Neural cell (in vitro differentiated cells): ENCODE results near the gene LPCAT1. TPM values are rescaled to one million over a fixed set of nuclear protein-coding genes. Genes with fewer than 3 reads are reported as not detected.

ENCODE experiments used
- H2AFZ ChIP-seq: fragments of 200-600, 300-800 bp; sonication (generic), shearing (Covaris generic); 2 replicates; pipeline ENCODE4 v1.6.0; 2014; ENCODE audit warnings: low read depth, mild to moderate bottlenecking, antibody characterized with exemption, low read length, moderate library complexity
- H3F3A ChIP-seq: fragments of 200-600 bp; shearing (Covaris generic); 2 replicates; pipeline ENCODE4 v1.6.1; 2016; ENCODE audit warnings: mild to moderate bottlenecking, moderate library complexity, mixed read lengths, antibody characterized with exemption, low read length; ENCODE audit not compliant: insufficient read depth, poor library complexity, severe bottlenecking
- H3K27ac ChIP-seq: fragments of 200-600, 300-800 bp; sonication (generic), shearing (Covaris generic); 2 replicates; pipeline ENCODE4 v1.5.1; 2014; ENCODE audit warnings: mild to moderate bottlenecking, low read length, moderate library complexity
- H3K27me3 ChIP-seq: fragments of 300-800, 200-600 bp; sonication (generic), shearing (Covaris generic); 2 replicates; pipeline ENCODE4 v1.6.0; 2014; ENCODE audit warnings: mild to moderate bottlenecking, low read depth, low read length, moderate library complexity; ENCODE audit not compliant: insufficient read depth
- H3K36me3 ChIP-seq: fragments of 300-800, 200-600 bp; sonication (generic), shearing (Covaris generic); 2 replicates; pipeline ENCODE4 v1.5.1; 2014; ENCODE audit warnings: mild to moderate bottlenecking, antibody characterized with exemption, low read length, moderate library complexity; ENCODE audit not compliant: insufficient read depth
- H3K4me2 ChIP-seq: fragments of 300-800, 200-600 bp; sonication (generic), shearing (Covaris generic); 2 replicates; pipeline ENCODE4 v1.6.0; 2014; ENCODE audit warnings: mild to moderate bottlenecking, low read length
- H3K4me3 ChIP-seq: fragments of 300-800, 200-600 bp; sonication (generic), shearing (Covaris generic); 2 replicates; pipeline ENCODE4 v1.5.1; 2014; ENCODE audit warnings: mild to moderate bottlenecking, low read length, moderate library complexity
- H3K79me2 ChIP-seq: fragments of 200-600 bp; shearing (Covaris generic); replicated peaks from 2 replicates; pipeline ENCODE4 v1.6.0; 2014; ENCODE audit warnings: mild to moderate bottlenecking, low read length, moderate library complexity; ENCODE audit not compliant: insufficient read depth
- H3K9ac ChIP-seq: fragments of 300-800, 200-600 bp; sonication (generic), shearing (Covaris generic); 2 replicates; pipeline ENCODE4 v1.6.1; 2016; ENCODE audit warnings: mild to moderate bottlenecking, low read length, mixed read lengths
- H3K9me2 ChIP-seq: fragments of 200-600 bp; shearing (Covaris generic); 2 replicates; pipeline ENCODE4 v1.6.1; 2016; ENCODE audit warnings: mild to moderate bottlenecking, low read length, mixed read lengths; ENCODE audit not compliant: insufficient read depth
- H3K9me3 ChIP-seq: fragments of 200-600, 300-800 bp; sonication (generic), shearing (Covaris generic); 2 replicates; pipeline ENCODE4 v1.6.1; 2016; ENCODE audit warnings: mild to moderate bottlenecking, mixed run types, low read length, moderate library complexity, mixed read lengths
- H4K20me1 ChIP-seq: fragments of 200-600 bp; shearing (Covaris generic); 2 replicates; pipeline ENCODE4 v1.6.1; 2016; ENCODE audit warnings: mild to moderate bottlenecking, mixed run types; ENCODE audit not compliant: insufficient read depth
- CTCF ChIP-seq: fragments of 450-650 bp; IDR thresholded peaks from 2 replicates; pipeline ENCODE4 v1.5.1; 2014; ENCODE audit warnings: antibody characterized with exemption, mild to moderate bottlenecking, moderate library complexity; ENCODE audit not compliant: poor library complexity, severe bottlenecking
- EP300 ChIP-seq: fragments of 450-650 bp; conservative IDR thresholded peaks from 2 replicates; pipeline ENCODE4 v1.6.1; 2014; ENCODE audit warnings: antibody characterized with exemption, mild to moderate bottlenecking, moderate library complexity; ENCODE audit not compliant: poor library complexity, severe bottlenecking
- EZH2 ChIP-seq: fragments of 200-600, 300-800 bp; shearing (Covaris generic), sonication (generic); IDR thresholded peaks from 2 replicates; pipeline ENCODE4 v1.6.1; 2014; ENCODE audit warnings: antibody characterized with exemption, low read length, borderline replicate concordance, mild to moderate bottlenecking; ENCODE audit not compliant: insufficient read depth, poor library complexity, severe bottlenecking
- MXI1 ChIP-seq: fragments of 450-650 bp; conservative IDR thresholded peaks from 2 replicates; pipeline ENCODE4 v1.6.1; 2014; ENCODE audit warnings: antibody characterized with exemption, mild to moderate bottlenecking; ENCODE audit not compliant: poor library complexity, severe bottlenecking
- POLR2AphosphoS5 ChIP-seq: IDR thresholded peaks from 2 replicates; pipeline ENCODE4 v1.6.1; 2012
- RAD21 ChIP-seq: fragments of 450-650 bp; conservative IDR thresholded peaks from 2 replicates; pipeline ENCODE4 v1.6.1; 2014; ENCODE audit warnings: antibody characterized with exemption, mild to moderate bottlenecking, moderate library complexity
- REST ChIP-seq: IDR thresholded peaks from 2 replicates; pipeline ENCODE4 v1.6.1; 2012; ENCODE audit warnings: borderline replicate concordance
- SMC3 ChIP-seq: fragments of 450-650 bp; conservative IDR thresholded peaks from 2 replicates; pipeline ENCODE4 v1.6.1; 2014; ENCODE audit warnings: antibody characterized with exemption, mild to moderate bottlenecking, moderate library complexity; ENCODE audit not compliant: poor library complexity
- TAF1 ChIP-seq: IDR thresholded peaks from 2 replicates; pipeline ENCODE4 v1.6.1; 2012; ENCODE audit warnings: low read depth
- polyA plus RNA-seq: library from polyadenylated mRNA; depleted of rRNA; stranded (reverse); fragments of >200 nt; gene quantifications from 2 replicates; pipeline ENCODE4 v1.2.3, GENCODE V29; 2014

LPCAT1 gene
- polyA plus RNA-seq, 1 donor from 2014 or later: 61.8 TPM

GRCh38 chr5:1419476-1420210, 104.1 kb downstream of the LPCAT1 start:
- Histone ChIP-seq H2AFZ (no peak overlapping the region), H3K36me3 (no peaks in the 10 kb centered on the region), H3K79me2 (no peaks in the 10 kb centered on the region), H3K9me3 (no peaks in the 10 kb centered on the region), H3K4me2 (no peak overlapping the region), H3K27ac (no peak overlapping the region), H3F3A (no peaks in the 10 kb centered on the region), H3K4me3 (no peak overlapping the region), H3K9me2 (no peaks in the 10 kb centered on the region), H3K9ac (no peak overlapping the region), H3K27me3 (no peaks in the 10 kb centered on the region), H4K20me1 (no peaks in the 10 kb centered on the region)
- TF ChIP-seq EP300: no peak

- H3F3A ChIP-seq: no peaks in the 10 kb centered on the region
- no peak overlapping the region for H3K27ac ChIP-seq
- no peaks in the 10 kb centered on the region for H3K79me2 ChIP-seq
- H3K4me2 ChIP-seq: no peak overlapping the region
- no peak overlapping the region for H3K9ac ChIP-seq
- H3K27me3 ChIP-seq: no peaks in the 10 kb centered on the region
- H3K9me3 ChIP-seq: no peaks in the 10 kb centered on the region
- no peaks in the 10 kb centered on the region for H3K36me3 ChIP-seq
- H2AFZ ChIP-seq: no peak overlapping the region
- H4K20me1 ChIP-seq: no peaks in the 10 kb centered on the region
- TF ChIP-seq SMC3 (no peak), POLR2AphosphoS5 (no peak), RAD21 (no peak), MXI1 (no peak), TAF1 (no peak), CTCF (no peak), EP300 (no peak), REST (no peak), EZH2 (no peak)
- H3K9me2 ChIP-seq: no peaks in the 10 kb centered on the region
- H3K4me3 ChIP-seq: no peak overlapping the region
Measured at GRCh38 chr5:1418921-1419280, 104.9 kb downstream of the LPCAT1 start.
